ENCODE results near the gene GRID2.

GRID2 gene

GRCh38 chr4:93791570-93792195 lies 1487.9 kb downstream of the GRID2 start:
- Mint-ChIP-seq H3K27me3 (no peaks in the 10 kb centered on the region), H3K4me3 (no peak overlapping the region), H3K4me1 (ENCODE audit: low read depth) (no peaks in the 10 kb centered on the region), H3K9me3 (ENCODE audit: low read depth) (no peaks in the 10 kb centered on the region), H3K27ac (no peak overlapping the region), H3K36me3 (no peaks in the 10 kb centered on the region)

DNA sequence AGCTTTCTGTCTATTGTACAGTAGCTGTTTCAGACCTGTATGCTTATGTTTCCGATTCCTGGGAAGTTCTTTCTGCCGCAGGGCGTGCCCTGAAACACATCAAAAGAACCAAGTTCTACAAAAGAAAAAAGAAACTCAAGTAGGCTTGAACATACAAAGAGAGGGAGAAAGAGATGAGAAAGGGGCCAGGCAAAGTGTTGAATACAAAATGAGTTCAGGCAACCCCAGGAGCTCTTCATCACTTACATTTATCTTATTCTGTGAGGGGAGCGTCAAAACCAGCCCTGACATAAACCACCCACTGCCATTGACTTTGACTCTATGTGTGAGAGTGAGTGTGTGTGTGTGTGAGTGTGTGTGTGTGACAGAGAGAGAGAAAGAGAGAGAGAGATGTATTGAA lies 1498.3 kb downstream of the GRID2 start:
- no peaks in the 10 kb centered on the region for H3K4me1 Mint-ChIP-seq (ENCODE audit: low read depth)
- H3K27me3 Mint-ChIP-seq = no peaks in the 10 kb centered on the region
- H3K36me3 Mint-ChIP-seq = no peaks in the 10 kb centered on the region
- no peak overlapping the region for H3K4me3 Mint-ChIP-seq
- H3K27ac Mint-ChIP-seq = no peak overlapping the region
- H3K9me3 Mint-ChIP-seq (ENCODE audit: low read depth) = no peaks in the 10 kb centered on the region

GRCh38 chr4:93809773-93810172 lies 1506.0 kb downstream of the GRID2 start:
- H3K9me3 Mint-ChIP-seq (ENCODE audit: low read depth) = no peaks in the 10 kb centered on the region
- no peaks in the 10 kb centered on the region for H3K27me3 Mint-ChIP-seq
- H3K27ac Mint-ChIP-seq = no peak overlapping the region
- H3K4me1 Mint-ChIP-seq (ENCODE audit: low read depth) = no peaks in the 10 kb centered on the region
- H3K36me3 Mint-ChIP-seq = no peaks in the 10 kb centered on the region
- no peak overlapping the region for H3K4me3 Mint-ChIP-seq

- Mint-ChIP-seq H3K36me3 (no peaks in the 10 kb centered on the region), H3K27me3 (no peaks in the 10 kb centered on the region), H3K4me3 (no peak overlapping the region), H3K9me3 (ENCODE audit: low read depth) (no peaks in the 10 kb centered on the region), H3K27ac (no peak overlapping the region), H3K4me1 (ENCODE audit: low read depth) (no peaks in the 10 kb centered on the region)
Observed at GRCh38 chr4:93810340-93810992, 1506.7 kb downstream of the GRID2 start.

DNA sequence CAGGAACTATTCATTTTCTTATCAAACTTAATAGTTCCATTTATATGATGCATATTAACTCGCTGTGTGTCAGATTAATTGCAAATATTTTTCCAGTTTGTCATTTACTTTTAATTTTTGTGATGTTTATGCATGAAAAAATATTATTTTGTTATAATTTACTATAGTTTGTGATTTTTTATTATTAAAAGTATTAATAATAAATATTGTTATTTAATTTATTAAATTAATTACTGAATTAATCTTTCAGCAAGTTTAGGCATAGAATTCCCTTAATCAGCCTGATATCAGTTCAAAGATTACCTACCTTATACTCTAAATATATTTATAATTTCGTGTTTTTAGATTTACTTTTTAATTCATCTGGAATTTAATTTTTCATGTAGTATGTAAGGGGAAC lies 1509.3 kb downstream of the GRID2 start:
- no peaks in the 10 kb centered on the region for H3K36me3 Mint-ChIP-seq
- H3K4me3 Mint-ChIP-seq = no peak overlapping the region
- H3K27ac Mint-ChIP-seq = no peak overlapping the region
- H3K4me1 Mint-ChIP-seq (ENCODE audit: low read depth) = no peaks in the 10 kb centered on the region
- no peaks in the 10 kb centered on the region for H3K9me3 Mint-ChIP-seq (ENCODE audit: low read depth)
- H3K27me3 Mint-ChIP-seq = peaks cover 6% of the 10 kb centered on the region

DNA sequence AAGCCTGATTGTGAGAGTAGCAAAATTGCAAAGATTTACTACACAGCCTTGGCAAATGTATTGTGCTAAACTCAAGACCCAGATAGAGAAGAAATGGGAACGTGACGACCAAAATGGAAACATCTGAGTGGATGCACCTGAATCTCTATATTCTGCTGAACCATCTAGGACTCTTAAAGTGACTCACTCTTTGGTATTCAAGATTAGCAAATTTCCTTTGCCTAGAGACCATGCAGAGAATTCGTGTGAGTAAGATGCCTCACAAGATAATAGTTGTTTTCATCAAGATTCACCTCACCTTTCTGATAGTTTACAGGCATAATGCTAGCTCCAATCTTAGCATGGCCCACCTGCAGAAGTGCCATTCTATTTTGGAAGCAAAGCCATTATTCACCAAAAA lies 1510.4 kb downstream of the GRID2 start:
- no peaks in the 10 kb centered on the region for H3K36me3 Mint-ChIP-seq

GRCh38 chr4:93814722-93815121 lies 1511.0 kb downstream of the GRID2 start:
- Mint-ChIP-seq H3K27ac (no peak overlapping the region), H3K9me3 (ENCODE audit: low read depth) (no peaks in the 10 kb centered on the region), H3K27me3 (peaks cover 6% of the 10 kb centered on the region), H3K4me1 (ENCODE audit: low read depth) (no peaks in the 10 kb centered on the region), H3K36me3 (no peaks in the 10 kb centered on the region), H3K4me3 (no peak overlapping the region)

More for the DNA sequence above, 1510.4 kb downstream of the GRID2 start:
- H3K9me3 Mint-ChIP-seq (ENCODE audit: low read depth) = no peaks in the 10 kb centered on the region
- no peak overlapping the region for H3K4me3 Mint-ChIP-seq
- no peak overlapping the region for H3K27ac Mint-ChIP-seq
- H3K4me1 Mint-ChIP-seq (ENCODE audit: low read depth) = no peaks in the 10 kb centered on the region
- peaks cover 6% of the 10 kb centered on the region for H3K27me3 Mint-ChIP-seq
